ENCODE data around the gene RAC3. TPM values are rescaled to one million over a fixed set of nuclear protein-coding genes. Genes with fewer than 3 reads are reported as not detected.

The RAC3 gene
- polyA plus RNA-seq, 1 experiment = 11.5 TPM

- peaks cover 6% of the 10 kb centered on the region for H3K36me3 ChIP-seq (ENCODE audit: control insufficient read depth, insufficient read depth, low read length)
- ChIA-PET POLR2A (no interaction called here), CTCF (interaction anchor here (1.0 to 1.6 kb wide), 2 partner anchors 9 to 51 kb away, joined by 4 to 8 read pairs; no protein-coding TSS in a partner anchor)
- H3K27me3 ChIP-seq (ENCODE audit: control insufficient read depth, insufficient read depth, low read length) = no peaks in the 10 kb centered on the region
- DNase-seq (ENCODE audit: low read depth) = no peak
- TF ChIP-seq, protein P1, sequence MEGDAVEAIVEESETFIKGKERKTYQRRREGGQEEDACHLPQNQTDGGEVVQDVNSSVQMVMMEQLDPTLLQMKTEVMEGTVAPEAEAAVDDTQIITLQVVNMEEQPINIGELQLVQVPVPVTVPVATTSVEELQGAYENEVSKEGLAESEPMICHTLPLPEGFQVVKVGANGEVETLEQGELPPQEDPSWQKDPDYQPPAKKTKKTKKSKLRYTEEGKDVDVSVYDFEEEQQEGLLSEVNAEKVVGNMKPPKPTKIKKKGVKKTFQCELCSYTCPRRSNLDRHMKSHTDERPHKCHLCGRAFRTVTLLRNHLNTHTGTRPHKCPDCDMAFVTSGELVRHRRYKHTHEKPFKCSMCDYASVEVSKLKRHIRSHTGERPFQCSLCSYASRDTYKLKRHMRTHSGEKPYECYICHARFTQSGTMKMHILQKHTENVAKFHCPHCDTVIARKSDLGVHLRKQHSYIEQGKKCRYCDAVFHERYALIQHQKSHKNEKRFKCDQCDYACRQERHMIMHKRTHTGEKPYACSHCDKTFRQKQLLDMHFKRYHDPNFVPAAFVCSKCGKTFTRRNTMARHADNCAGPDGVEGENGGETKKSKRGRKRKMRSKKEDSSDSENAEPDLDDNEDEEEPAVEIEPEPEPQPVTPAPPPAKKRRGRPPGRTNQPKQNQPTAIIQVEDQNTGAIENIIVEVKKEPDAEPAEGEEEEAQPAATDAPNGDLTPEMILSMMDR (IDR thresholded peaks at IDR 0.05; ENCODE audit: insufficient read depth, low read depth, low read length) = no peak
- no peak overlapping the region for H3K4me3 ChIP-seq (ENCODE audit: low read depth, low read length)
These were observed 20.6 kb upstream of the RAC3 start for GRCh38 chr17:82010575-82011525.

DNA sequence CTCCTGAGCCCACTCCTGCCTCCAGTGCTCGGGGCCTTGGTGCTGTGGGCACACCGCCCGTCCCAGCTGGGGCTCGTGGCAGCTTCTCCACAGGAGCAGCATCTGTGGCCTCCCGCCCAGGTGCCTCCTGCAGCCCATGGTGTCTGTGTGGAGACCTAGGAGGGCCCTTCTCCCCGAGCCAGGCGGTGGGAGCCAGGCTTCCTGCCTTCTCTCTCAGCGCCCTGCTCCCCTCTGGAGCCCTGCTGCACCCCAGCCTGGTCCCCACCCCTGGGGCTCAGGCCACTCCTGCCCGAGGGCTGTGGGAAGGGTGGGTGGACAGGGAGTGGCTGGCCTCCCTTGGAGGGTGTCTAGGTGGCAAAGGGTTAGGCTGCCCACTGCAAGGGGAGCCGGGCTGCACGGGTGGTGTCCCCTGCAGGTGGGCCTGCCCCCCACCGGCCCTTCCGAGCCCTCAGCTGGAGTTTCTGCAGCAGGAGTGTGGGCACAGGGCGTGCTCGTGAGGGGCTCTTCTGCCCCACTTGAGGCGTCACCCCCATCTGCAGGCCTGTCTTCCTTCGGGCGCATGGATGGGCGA is 19.8 kb upstream of the RAC3 start:
- ChIA-PET POLR2A (no interaction called here), CTCF (interaction anchor here (1.0 to 2.4 kb wide), 3 partner anchors 8 to 52 kb away, joined by 4 to 13 read pairs (median 8); partner anchors contain the start of genes CENPX and LRRC45)
- TF ChIP-seq, protein P1 (IDR thresholded peaks at IDR 0.05; ENCODE audit: insufficient read depth, low read depth, low read length) = no peak
- no peak overlapping the region for H3K4me3 ChIP-seq (ENCODE audit: low read depth, low read length)
- peaks cover 6% of the 10 kb centered on the region for H3K36me3 ChIP-seq (ENCODE audit: control insufficient read depth, insufficient read depth, low read length)
- no peak for DNase-seq (ENCODE audit: low read depth)
- H3K27me3 ChIP-seq (ENCODE audit: control insufficient read depth, insufficient read depth, low read length) = no peaks in the 10 kb centered on the region

DNA sequence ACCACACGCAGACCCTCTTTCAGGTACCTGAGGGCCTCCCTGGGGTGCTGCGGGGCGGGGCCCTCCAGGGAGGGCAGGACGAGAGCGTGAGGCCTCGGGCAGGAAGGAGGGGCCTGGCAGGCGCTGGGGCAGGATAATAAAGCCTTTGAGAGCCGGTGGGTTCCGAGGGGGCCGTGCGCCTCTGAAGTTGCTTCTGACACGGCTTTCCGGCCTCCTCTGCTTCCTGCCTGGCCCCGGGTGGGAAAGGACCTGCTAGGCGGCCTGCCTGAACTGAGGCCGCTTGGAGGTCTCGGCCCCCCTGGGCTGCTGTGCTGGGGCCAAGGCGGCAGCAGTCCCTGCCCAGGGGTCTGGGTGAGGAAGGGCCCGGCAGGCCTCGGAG is 19.2 kb upstream of the RAC3 start:
- H3K4me3 ChIP-seq (ENCODE audit: low read depth, low read length) = no peak overlapping the region
- no peak for DNase-seq (ENCODE audit: low read depth)
- CTCF ChIA-PET = interaction anchor here (1.6 to 2.4 kb wide), 2 partner anchors 10 to 52 kb away, joined by 13 to 16 read pairs; partner anchors contain the start of genes CENPX, LRRC45 and NOTUM
- TF ChIP-seq, protein P1 (IDR thresholded peaks at IDR 0.05; ENCODE audit: insufficient read depth, low read depth, low read length) = no peak
- H3K36me3 ChIP-seq (ENCODE audit: control insufficient read depth, insufficient read depth, low read length) = peaks cover 6% of the 10 kb centered on the region
- POLR2A ChIA-PET = no interaction called here
- H3K27me3 ChIP-seq (ENCODE audit: control insufficient read depth, insufficient read depth, low read length) = no peaks in the 10 kb centered on the region

GRCh38 chr17:82012640-82013295 is 18.7 kb upstream of the RAC3 start:
- CTCF ChIA-PET = interaction anchor here (0.9 to 2.4 kb wide), 5 partner anchors 8 to 146 kb away, joined by 3 to 16 read pairs (median 4); partner anchors contain the start of genes CENPX, LRRC45 and NOTUM
- Histone ChIP-seq H3K36me3 (ENCODE audit: control insufficient read depth, insufficient read depth, low read length) (peaks cover 6% of the 10 kb centered on the region), H3K4me3 (ENCODE audit: low read depth, low read length) (no peak overlapping the region), H3K27me3 (ENCODE audit: control insufficient read depth, insufficient read depth, low read length) (no peaks in the 10 kb centered on the region)
- no peak for DNase-seq (ENCODE audit: low read depth)
- TF ChIP-seq, protein P1 (IDR thresholded peaks at IDR 0.05; ENCODE audit: insufficient read depth, low read depth, low read length) = no peak
- POLR2A ChIA-PET = interaction anchor here (0.5 kb wide), 1 partner anchor 70 kb away, joined by 3 read pairs; no protein-coding TSS in a partner anchor

Data from BJ (cell line).